ENCODE results near the gene SAFB. TPM values are rescaled to one million over a fixed set of nuclear protein-coding genes. Genes with fewer than 3 reads are reported as not detected.
"Not testable (repeated sequence)": the region's sequence is repeated elsewhere in the genome, so short reads cannot be mapped to it uniquely, and the experiment has no call there.

SAFB gene
- polyA plus RNA-seq, 5 donors: 150 to 201 (median 159) TPM

GRCh38 chr19:5593343-5594255, 29.3 kb upstream of the SAFB start:
- no peak for DNase-seq

DNA sequence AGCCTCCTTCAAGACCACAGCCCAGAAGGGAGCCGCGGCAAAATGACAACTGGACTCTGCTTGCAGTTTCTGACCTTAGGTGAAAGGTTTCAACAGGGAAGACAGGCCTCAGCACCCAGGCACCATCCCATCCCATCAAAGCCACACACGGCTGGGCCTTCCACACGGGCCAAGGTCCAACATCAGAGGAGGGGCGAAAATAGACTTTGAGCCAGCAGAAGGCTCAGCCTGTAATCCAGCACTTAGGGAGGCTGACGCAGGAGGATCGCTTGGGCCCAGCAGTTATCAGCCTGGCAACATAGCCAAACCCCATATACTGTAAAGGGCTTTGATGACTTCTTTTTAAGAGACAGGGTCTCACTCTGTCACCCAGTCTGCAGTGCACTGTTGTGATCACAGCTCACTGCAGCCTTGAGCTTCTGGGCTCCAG, 28.3 kb upstream of the SAFB start:
- no peak for DNase-seq

DNA sequence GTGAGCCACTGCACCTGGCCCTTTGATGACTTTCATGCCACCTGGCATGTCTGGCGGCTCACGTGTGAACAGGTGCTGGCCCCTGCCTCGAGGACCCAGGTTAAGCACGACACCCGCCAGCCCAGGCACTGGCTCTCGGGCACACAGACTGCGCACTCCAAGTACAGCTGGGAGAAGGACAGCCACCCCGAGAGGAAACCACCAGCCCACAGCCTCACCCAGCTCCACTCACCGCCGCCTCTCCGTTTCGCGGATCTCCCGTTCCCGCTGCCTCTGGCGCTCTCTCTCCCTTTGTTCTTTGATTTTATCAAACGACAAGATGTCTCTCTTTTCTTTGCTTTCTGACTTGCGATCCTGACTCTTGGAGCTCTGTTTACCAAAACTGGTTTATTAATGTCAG, 27.8 kb upstream of the SAFB start:
- no peak for DNase-seq

DNA sequence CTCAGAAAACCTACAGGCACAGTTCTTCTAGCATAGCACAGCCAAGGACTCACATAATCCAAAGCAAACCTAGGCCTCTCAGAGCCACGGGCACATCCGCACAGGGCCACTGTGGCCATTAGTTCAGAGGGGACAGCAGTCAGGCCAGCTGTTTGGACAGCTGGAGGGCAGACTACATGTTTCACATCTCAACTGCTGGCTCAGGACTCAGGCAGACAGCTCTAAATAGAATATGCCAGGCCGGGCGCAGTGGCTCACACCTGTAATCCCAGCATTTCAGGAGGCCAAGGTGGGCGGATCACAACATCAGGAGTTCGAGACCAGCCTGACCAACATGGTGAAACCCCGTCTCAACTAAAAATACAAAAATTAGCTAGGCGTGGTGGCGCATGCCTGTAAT, 27.1 kb upstream of the SAFB start:
- no peak for DNase-seq

- no peak for DNase-seq
Observed at GRCh38 chr19:5600797-5601196, 22.1 kb upstream of the SAFB start.

- DNase-seq: no peak
Observed at GRCh38 chr19:5603626-5604025, 19.3 kb upstream of the SAFB start.

DNA sequence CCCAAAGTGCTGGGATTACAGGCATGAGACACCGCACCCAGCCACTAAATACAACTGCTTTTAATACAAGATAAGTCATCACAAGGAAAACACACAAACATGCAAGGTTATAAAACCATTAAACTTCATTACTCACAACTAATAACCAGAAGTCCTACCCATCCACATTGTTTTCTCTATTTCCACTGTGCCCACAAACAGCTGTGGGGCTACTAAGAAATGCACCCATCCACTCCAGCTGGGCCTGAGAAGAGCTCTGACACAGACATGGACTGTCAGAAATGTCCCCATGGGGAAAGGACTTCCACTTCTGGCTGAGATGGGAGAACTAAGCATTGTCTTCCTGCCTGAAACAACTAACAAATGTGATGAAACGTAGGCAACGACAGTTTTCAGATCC, 17.5 kb upstream of the SAFB start:
- DNase-seq: no peak

DNA sequence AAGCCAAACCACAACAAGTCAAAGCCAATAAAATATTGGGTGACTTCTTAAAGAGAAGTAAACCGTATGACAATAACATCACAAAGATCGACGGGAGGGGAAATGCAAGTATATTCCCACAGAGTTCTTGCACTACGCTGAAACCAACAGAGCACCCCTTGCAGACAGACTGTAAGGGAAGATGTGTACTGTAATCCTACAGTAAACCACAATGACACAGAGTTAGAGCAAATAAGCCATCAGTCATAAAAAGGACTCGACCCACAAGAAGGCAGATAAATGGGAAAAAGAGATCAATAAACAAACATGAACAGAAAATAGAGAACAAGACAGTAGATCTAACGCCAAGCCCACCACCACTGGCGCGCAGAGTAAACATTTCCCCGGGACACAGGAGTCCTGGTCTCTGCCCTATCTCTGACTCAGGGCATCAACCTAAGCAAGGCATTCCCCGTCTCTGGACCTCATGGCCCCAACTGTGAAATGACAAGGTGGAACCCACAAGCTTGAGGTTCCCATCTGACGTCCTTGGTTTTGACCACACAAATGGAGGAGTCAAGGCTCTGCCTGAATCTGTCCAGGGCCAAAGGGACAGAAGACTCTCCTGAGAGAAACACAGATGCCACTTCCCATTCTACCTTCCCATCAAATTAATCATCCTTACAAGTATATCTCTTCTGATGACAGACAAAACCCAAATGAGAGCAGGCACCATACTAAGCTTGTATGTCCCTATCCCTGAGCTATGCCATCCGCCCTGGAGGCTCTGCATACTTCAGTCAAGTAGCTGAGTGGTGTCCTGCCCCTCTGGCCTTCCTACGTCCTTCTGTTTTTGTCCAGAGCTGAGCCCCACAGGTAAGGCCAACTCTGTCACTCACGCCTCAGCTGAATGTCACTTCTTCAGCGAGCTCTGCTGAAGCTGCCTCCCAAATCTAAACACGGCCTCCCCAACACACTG, 15.3 kb upstream of the SAFB start:
- DNase-seq: no peak

DNA sequence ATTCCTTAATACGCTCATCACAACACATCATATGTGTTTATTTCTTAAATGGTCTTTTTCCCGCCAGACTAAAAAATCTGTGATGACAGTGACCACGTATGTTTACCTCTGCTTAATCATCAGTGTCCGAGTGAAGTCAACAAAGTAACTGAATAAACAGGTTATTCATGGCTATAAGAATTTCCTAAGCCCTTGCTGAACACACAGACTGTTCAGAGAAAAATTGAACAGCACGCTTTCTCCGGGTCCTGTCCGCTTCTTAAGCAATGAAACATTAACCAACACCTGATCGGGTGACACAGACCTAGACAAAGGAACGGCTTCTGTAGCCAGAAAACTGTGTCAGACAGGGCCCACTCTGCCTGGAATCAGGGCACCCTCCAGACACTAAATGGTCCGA, 14.6 kb upstream of the SAFB start:
- DNase-seq: no peak

DNA sequence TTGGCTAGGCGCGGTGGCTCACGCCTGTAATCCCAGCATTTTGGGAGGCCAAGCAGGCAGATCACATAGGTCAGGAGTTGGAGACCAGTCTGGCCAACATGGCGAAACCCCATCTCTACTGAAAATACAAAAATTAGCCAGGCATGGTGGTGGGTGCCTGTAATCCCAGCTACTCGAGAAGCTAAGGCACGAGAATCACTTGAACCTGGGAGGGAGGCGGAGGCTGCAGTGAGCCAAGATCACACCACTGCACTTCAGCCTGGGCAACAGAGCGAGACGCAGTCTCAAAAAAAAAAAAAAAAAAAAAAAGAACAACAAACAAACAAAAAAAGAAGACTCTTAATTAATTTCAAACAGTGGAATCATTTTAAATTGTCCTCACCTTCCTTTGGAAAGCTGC, 14.1 kb upstream of the SAFB start:
- DNase-seq: not testable (repeated sequence)

- DNase-seq: no peak
Observed at GRCh38 chr19:5609881-5610448, 12.9 kb upstream of the SAFB start.

DNA sequence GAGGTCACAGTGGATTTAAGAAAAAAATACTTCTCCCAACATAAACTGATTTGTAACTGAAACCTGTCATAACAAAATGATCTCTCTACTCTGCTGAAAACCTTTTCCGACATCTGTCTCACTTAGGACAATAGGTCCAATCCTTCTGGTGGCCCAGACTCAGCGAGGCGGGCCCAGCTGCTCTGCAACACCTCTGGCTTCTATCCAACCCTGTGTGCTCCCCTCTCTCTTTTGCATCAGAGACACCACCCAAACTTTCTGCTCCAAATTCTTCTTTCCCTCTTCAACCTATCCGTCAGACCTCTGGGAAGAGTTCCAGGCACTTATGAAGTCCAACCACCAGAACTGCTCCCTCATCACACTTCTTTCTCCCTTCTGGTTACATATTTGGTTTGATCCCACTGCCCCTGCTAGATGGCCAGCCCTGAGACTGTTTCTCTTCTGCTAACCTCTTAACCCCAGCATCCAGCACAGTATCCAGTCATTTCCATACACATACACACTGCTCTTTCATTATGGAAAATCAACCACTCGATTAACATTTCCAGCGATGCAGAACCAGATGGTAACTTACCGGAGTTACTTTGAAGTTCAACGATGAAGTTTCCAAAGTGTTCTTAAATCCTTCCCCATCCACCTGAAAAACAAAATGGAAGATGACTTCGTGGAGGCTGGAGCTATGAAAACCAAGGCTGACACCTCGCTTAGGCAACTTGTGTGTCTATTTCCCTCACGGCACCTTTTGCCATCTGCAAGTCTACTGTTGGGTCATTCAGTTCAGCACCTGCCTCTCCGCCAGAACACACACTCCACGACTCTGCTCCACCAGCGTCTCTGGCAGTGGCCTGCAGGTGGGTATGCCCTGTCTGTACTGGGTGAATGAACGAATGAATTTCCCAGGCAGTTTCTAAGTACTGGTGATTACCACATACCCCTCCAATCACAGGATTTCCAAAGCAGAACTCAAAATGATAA, 9.7 kb upstream of the SAFB start:
- DNase-seq: no peak

DNA sequence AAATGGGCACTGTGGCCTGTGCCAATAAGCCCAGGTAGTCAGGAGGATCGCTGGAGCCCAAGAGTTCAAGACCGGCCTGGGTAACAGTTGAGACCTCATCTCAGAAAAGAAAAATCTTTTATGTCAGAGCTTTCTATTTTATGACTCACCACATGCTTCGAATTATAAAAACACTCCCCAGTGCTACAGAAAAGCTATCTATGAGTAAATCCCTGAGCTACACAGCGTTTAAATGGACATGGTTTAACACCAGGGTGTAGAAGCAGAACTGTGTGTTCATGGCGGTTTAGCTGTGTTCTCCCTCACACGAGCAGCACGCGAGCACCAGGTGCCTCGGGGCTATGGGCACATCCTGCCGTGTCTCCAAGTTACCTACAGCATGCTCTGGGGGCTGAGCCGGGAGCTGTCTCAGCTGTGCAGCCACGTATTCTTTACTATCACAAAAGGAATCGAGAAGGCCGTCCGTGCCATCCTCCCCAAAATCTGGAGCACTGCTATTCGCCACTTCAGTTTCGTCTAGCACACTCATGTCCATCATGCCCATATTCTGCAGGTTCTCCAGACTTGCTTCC, 7.0 kb upstream of the SAFB start:
- DNase-seq: no peak

DNA sequence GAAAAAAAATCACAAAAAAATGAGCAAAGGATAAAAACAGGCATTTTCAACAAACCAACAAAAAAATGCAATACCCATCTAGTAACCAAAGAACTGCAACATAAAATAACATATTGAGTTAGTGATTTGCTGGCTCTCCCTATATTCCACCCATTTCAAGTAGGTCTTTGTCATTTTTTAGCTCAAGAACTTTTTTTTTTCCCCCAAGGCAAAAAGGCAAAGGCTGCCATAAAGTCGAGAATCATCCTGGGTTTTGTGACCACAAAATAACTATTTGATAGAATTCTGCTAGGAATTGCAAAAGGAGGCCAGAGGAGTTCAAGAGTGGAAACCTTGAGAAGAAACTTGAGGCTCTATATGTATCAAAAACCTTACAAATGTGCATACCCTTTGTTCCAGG, 5.8 kb upstream of the SAFB start:
- no peak for DNase-seq

GRCh38 chr19:5618591-5618990, 4.3 kb upstream of the SAFB start:
- no peak for DNase-seq

DNA sequence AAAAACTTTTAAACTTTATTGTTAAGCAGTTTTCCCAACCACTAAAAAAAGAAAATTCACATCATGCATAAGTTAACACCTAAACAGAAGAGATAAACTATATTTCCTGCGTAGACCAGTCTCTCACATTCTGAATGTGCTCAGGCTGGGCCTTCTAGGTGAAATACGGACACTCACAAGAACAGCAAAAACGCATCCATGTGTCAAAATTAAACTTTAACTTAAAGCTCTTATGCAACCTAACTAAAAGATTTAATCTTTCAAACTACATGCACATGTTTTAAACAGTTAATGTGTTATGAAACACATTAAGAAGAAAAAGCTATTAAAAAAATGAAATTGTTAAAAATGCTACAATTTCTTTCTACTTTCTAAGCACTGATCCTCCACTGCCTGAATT, 2.9 kb upstream of the SAFB start:
- no peak for DNase-seq

- no peak for DNase-seq
Observed at GRCh38 chr19:5621311-5621944, 1.5 kb upstream of the SAFB start.

DNA sequence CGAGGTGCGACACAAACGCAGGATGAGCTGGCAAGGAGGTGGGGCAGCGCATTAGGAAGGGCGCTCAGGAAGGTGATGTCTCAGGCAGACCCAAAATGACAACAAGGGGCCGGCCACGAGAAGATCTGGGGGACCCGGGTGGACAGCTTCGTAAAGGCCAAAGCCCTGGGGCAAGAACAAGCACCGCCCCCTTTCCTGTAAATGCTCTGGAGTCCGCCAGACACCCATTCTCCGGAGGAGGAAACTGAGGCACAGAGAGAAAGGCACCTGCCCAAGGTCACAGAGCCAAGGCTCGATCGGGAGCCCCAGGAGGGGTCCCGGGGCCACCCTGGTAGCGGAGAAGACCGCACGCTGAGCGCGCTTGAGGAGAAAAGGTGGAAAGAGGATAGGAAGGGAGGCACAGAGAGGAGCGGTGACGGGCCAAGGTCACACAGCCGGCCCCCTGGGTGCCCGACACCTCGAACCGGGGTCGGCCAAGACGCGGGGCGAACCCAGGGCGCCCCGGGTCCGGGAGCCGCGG, 878 bp upstream of the SAFB start:
- DNase-seq: no peak

GRCh38 chr19:5623397-5624017, 624 bp downstream of the SAFB start:
- no peak for DNase-seq

Data from right lung (tissue), 5 donors.